Activated naive CD4-positive, alpha-beta T cell treated with anti-CD3 and anti-CD28 coated beads, Interleukin-2, amount 50 U/mL, for 72 hours (primary cell): Measurements from ENCODE around the gene GALNS. TPM values are rescaled to one million over a fixed set of nuclear protein-coding genes. Genes with fewer than 3 reads are reported as not detected.
"Not testable (repeated sequence)": the region's sequence is repeated elsewhere in the genome, so short reads cannot be mapped to it uniquely, and the experiment has no call there.

Experiments
- ATAC-seq, 2 donors: fragments of 150-1000 bp; cut with Tn5 transposase; 2 replicates each; pipeline ENCODE4 v1.10.0; 2021; ENCODE audit warnings: mild to moderate bottlenecking in 2 of 2, moderate library complexity in 2 of 2
- DNase-seq, 2 donors: peaks; one replicate each; pipeline ENCODE4 v3.0.0; 2021 to 2022; ENCODE audit warnings: low spot score in 2 of 2
- H3K27ac Mint-ChIP-seq, 2 donors: one replicate each; pipeline ENCODE4 v1.8.0; 2022; ENCODE audit warnings: mild to moderate bottlenecking in 2 of 2, mixed read lengths in 2 of 2
- H3K36me3 Mint-ChIP-seq, 2 donors: one replicate each; pipeline ENCODE4 v1.8.0; 2022; ENCODE audit warnings: mixed read lengths in 2 of 2
- H3K9me3 Mint-ChIP-seq, 2 donors: one replicate each; pipeline ENCODE4 v1.8.0; 2022; ENCODE audit warnings: mixed read lengths in 2 of 2
- total RNA-seq, 2 donors: library from RNA; stranded (reverse); gene quantifications; one replicate each; pipeline ENCODE4 v1.2.3, GENCODE V29; 2022

The GALNS gene
- total RNA-seq, 2 donors from 2014 or later, result 29.3 to 50.3 TPM

DNA sequence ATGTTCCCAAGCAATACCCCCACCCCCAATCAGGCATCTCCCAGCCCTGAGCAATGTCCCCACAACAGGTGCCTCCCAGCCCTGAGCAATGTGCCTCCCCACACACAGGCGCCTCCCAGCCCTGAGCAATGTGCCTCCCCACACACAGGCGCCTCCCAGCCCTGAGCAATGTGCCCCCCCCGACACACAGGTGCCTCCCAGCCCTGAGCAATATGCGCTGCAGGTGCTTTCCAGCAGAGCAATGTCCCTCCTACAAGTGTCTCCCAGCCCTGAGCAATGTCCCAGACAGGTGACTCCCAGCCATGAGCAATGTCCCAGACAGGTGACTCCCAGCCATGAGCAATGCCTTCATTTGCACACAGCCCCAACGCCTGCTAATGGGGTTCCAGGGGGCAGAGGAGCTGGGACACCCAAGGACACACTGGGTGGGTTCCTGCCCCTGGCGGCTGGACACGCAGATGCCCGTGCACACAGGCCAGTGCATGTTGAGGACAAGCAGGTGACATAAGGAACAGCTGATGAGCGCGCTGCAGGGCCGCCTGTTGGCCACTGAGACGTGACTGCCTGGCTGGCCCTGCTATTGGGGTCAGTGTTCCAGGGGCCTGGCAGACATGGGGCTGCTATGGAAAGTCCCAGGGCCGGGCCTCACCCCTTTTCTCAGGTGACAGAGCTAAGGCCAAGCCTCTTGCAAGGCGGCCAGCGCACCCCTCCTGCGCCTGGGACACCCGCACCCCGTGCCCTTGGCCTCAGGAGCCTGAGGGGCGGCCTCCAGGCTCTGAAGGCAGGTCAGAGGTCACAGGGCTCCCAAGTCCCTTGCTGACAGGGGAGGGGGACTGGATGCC is 36.6 kb upstream of the GALNS start:
- no peak overlapping the region for H3K27ac Mint-ChIP-seq
- DNase-seq (no peak), ATAC-seq (no peak)
- no peaks in the 10 kb centered on the region for H3K9me3 Mint-ChIP-seq
- H3K36me3 Mint-ChIP-seq, result no peaks in the 10 kb centered on the region

DNA sequence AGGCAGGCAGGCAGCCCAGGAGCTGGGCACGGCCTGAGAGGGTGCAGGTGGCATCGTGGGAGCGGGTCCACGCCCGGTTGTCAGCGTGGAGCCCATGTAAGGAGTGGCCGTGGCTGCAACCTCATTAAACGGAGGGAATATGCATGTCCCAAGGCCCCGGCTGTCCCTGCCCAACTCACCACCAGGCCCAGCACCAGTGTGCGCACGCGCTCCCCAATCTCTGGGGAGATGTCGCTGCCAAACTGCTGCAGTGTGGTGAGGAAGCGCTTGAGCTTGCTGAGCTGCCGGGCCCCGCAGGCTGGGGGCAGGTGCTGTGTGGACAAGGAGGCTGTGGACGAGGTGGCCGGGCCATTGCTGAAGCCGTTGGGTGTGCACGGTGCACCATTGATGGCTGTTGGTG is 35.3 kb upstream of the GALNS start:
- Mint-ChIP-seq H3K27ac (peak overlapping the region in 1 of 2 donors; percentile 81), H3K36me3 (no peaks in the 10 kb centered on the region), H3K9me3 (no peaks in the 10 kb centered on the region)
- DNase-seq (no peak), ATAC-seq (no peak)

- no peak overlapping the region for H3K27ac Mint-ChIP-seq
- H3K9me3 Mint-ChIP-seq, result no peaks in the 10 kb centered on the region
- no peak for ATAC-seq
- DNase-seq, result no peak
- no peaks in the 10 kb centered on the region for H3K36me3 Mint-ChIP-seq
Observed at GRCh38 chr16:88891083-88891482, 34.3 kb upstream of the GALNS start.

DNA sequence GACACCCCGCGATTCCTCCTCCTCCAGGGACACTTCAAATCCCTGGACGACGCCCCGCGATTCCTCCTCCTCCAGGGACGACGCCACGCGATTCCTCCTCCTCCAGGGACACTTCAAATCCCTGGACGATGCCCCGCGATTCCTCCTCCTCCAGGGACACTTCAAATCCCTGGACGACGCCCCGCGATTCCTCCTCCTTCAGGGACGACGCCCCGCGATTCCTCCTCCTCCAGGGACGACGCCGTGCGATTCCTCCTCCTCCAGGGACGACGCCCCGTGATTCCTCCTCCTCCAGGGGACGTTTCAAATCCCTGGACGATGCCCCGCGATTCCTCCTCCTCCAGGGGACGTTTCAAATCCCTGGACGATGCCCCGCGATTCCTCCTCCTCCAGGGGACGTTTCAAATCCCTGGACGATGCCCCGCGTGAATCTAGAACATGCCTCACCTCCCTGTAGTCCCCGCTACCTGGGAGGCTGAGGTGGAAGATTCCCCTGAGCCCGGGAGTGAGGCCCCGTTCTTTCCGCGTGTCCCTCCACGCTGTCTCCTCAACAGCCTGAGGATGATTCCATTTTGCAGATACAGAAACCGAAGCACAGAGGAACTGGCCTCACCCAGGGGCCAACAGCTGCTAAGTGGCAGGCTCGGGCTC is 33.1 kb upstream of the GALNS start:
- H3K27ac Mint-ChIP-seq, H3K9me3 Mint-ChIP-seq, H3K36me3 Mint-ChIP-seq, DNase-seq, ATAC-seq: not testable (repeated sequence)

DNA sequence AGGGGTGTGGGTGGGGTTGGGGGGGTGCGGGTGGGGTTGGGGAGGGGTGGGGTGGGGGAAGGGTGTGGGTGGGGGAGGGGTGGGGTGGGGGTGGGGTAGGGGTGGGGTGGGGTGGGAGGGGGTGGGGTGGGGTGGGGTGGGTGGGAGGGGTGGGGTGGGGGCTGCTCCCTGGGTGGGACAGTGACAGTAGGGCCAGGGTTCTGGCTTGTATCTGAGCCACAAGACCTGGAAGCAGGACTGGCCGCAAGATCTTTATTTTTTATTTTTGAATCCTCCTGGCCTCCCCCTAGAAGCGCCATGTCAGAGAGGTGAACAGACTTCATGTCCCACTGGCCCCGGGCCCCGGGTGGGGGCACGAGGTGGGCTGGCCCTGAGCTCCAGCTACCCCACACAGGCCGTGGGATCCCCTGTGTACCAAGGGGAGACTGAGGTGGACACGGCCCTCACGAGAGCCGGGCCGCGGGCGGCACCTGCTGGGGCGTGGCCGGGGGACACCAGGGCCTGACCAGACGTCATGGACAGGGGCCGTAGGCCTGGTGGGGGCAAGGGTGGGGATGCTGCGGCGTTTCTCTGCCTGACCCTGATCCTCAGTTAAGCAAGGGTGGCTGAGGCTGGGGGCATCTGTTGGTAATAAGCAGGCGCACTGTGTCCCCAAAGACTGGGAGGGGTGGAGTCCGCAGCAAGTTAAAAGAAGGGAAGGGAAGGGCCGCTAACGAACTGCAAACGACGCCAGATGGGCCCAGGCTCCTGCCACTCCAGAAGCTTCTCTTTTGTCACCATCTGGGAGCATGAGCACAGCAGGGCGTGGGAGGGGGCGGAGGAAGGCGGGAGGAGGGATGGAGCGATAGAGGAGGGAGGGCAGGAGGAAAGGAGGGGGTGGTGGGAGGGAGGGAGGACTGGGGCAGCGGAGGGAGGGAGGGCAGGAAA is 32.0 kb upstream of the GALNS start:
- ATAC-seq (peak in 1 of 2 donors; percentile 38), DNase-seq (no peak)
- H3K27ac Mint-ChIP-seq, result no peak overlapping the region
- H3K36me3 Mint-ChIP-seq, result no peaks in the 10 kb centered on the region
- no peaks in the 10 kb centered on the region for H3K9me3 Mint-ChIP-seq

DNA sequence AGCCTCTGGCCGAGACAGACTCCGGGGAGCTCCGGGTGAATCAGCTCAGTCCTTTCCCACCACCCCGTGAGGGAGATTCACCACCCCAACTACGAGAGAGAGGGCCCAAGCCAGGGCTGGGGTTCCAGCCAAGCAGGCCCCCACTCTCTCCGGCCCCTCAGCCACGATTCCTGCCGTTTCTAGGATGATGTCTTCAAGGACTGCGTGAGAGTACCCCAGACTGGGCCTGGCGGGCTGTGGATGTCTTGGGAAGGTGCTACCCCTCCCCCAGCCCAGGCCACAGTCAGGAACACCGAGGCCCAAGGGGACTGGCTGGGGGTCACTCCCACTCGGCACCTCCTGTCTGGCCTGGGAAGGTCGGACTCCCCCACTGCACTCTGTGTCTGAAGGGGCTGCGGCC is 31.3 kb upstream of the GALNS start:
- H3K27ac Mint-ChIP-seq, result no peak overlapping the region
- H3K9me3 Mint-ChIP-seq, result no peaks in the 10 kb centered on the region
- peak in 1 of 2 donors; percentile 14 for ATAC-seq
- no peak for DNase-seq
- no peaks in the 10 kb centered on the region for H3K36me3 Mint-ChIP-seq

DNA sequence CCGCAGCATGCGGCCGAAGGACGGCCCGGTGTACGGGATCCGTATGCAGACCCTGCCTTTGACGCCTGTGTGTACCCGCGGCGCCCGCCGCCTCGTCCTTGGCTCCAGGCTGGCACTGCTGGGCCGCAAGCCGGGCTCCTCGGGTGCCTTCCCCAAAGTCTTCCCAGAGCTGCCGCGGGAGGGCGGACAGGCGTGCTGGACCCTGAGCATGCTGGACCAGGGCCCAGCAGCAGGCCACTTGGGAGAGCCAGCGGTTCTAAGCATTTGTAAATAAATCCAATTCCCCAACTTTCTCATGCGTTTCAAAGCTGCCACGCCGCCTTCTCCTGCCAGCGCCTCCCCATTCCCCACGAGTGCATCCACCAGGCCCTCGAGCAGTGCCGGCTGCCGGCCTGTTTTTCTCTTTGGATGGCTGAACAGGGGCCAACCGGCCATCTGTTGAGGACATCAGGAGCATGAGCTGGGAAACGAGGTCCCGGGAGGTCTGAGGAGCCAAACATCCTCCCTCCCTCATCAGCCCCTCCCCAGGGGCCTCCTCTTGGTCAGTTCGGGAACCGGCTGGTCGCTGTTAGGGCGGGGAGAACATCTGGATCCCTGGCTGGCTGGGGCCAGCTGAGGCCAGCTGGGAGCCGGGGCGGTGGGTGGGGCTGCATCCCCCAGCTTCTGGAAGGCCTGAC is 30.2 kb upstream of the GALNS start:
- Mint-ChIP-seq H3K9me3 (no peaks in the 10 kb centered on the region), H3K27ac (peak overlapping the region in 1 of 2 donors; percentile 75), H3K36me3 (no peaks in the 10 kb centered on the region)
- ATAC-seq, result no peak
- no peak for DNase-seq

DNA sequence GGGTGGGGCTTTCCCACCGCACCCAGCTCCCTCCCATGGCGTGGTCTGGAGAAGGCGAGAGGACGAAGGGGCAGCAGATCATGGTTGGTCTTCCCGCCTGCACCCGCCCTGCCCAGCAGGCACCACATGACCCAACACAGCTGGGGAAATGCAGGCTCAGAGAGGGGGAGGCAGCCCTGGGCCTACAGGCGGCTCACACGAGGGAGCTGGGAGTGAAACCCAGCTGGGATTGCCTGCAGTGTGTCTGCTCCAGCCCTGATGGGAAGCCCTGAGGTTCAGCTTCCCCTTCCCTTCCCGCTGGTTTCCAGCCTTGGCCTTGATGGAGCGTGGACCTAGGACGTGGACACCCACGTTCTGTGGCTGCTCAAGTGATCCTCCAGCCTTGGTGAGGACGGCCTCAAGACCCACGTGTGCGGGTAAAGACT is 29.7 kb upstream of the GALNS start:
- no peaks in the 10 kb centered on the region for H3K36me3 Mint-ChIP-seq
- H3K27ac Mint-ChIP-seq, result no peak overlapping the region
- ATAC-seq, result no peak
- H3K9me3 Mint-ChIP-seq, result no peaks in the 10 kb centered on the region
- no peak for DNase-seq

DNA sequence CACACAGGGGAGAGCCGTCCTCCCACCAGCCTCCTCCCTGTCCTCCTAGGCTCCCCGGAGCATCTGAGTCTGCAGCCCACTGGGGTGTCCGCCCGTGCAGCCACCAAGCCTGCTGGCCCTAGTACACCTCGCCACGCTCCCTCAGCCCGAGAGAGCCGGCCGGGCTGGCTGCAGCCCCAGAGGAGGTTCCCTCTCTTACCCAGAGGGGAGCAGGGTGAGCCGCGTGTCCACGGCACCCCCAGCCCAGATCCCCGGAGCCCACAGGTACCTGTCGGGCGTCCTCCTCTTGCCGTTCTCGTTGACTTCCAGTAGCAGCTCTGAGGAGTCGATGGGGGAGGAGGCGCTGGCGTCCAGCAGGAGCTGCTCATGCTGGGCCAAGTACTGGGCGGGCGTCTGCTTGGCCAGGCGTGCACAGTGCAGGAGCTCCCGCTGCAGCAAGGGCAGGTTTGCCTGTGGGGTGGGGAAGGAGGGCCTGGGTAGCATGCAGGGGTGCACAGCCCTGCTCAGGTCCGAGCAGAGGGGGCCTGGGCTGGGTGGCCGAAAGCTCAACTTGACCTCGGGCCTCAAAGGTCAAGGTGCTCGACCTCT is 29.0 kb upstream of the GALNS start:
- Mint-ChIP-seq H3K9me3 (no peaks in the 10 kb centered on the region), H3K36me3 (no peaks in the 10 kb centered on the region)
- no peak for ATAC-seq

DNA sequence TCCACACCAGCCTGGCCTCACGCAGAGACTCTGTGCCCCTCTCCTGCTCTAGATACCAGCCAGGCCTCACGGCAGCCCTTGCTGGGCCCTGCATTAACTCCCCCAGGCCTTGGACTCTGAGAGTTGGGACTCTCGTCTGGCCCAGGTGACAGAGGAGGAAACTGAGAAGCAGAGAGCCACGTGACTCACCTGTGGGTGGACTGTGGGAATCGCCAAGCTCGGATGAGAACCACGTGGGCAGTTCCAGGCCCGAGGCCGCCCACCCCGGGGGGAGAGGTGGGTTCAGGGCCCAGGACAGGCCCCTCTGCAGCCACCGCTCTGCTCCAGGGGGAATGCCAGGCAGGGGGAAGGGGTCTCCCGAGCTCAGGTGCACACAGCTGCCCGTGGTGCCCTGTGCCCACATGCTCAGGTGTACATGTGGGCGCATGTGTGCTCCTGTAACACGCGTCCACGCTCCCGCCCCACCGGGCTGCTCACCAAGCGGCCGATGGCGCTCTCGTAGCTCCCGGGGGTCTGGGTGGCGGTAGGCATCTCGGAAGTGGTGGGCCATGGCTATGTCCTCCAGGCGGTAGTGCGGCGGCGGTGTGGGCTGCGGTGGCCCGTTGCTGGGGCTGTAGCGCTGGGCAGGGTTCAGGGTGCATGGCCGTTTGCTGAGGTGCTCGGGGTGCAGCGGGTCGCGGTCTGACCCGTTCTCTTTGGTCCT is 28.0 kb upstream of the GALNS start:
- Mint-ChIP-seq H3K9me3 (no peaks in the 10 kb centered on the region), H3K36me3 (no peaks in the 10 kb centered on the region), H3K27ac (no peak overlapping the region)
- ATAC-seq, result no peak
- no peak for DNase-seq

More for the DNA sequence above, 29.0 kb upstream of the GALNS start:
- no peak for DNase-seq
- no peak overlapping the region for H3K27ac Mint-ChIP-seq

DNA sequence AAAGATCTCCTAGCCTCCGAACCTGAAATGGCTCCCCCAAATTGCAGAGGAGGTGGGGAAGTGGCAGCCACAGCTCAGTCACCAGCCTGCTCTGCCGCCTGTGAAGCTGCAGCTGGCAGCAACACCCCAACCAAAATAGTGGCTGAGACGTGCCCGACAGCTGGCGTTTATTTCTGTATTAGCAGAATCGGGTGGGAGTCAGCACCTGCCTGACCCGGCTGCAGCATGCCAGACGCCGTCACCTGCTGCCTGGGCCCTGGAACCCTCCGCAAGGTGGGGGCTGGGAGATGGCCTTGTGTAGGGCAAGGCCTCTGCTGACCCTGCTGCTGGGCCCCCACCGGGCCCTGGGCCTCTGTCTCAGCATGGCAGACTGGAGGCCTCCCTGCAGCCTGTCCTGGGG is 27.2 kb upstream of the GALNS start:
- no peak overlapping the region for H3K27ac Mint-ChIP-seq
- ATAC-seq, result no peak
- no peaks in the 10 kb centered on the region for H3K36me3 Mint-ChIP-seq
- H3K9me3 Mint-ChIP-seq, result no peaks in the 10 kb centered on the region
- no peak for DNase-seq

GRCh38 chr16:88883117-88883895 is 26.6 kb upstream of the GALNS start:
- no peak overlapping the region for H3K27ac Mint-ChIP-seq
- DNase-seq (no peak), ATAC-seq (no peak)
- no peaks in the 10 kb centered on the region for H3K9me3 Mint-ChIP-seq
- H3K36me3 Mint-ChIP-seq, result no peaks in the 10 kb centered on the region

GRCh38 chr16:88882358-88883030 is 25.7 kb upstream of the GALNS start:
- Mint-ChIP-seq H3K27ac (no peak overlapping the region), H3K9me3 (no peaks in the 10 kb centered on the region), H3K36me3 (no peaks in the 10 kb centered on the region)
- DNase-seq (no peak), ATAC-seq (peak in 1 of 2 donors; percentile 11)

- no peak overlapping the region for H3K27ac Mint-ChIP-seq
- H3K36me3 Mint-ChIP-seq, result no peaks in the 10 kb centered on the region
- ATAC-seq (peak in 1 of 2 donors; percentile 18), DNase-seq (no peak)
- H3K9me3 Mint-ChIP-seq, result no peaks in the 10 kb centered on the region
Observed at GRCh38 chr16:88881675-88882357, 25.1 kb upstream of the GALNS start.
